IMR-90 (cell line): ENCODE results near the gene STARD4. TPM values are rescaled to one million over a fixed set of nuclear protein-coding genes. Genes with fewer than 3 reads are reported as not detected.

Experiments used
- ATAC-seq: fragments of 200-7000 bp; cut with Tn5 transposase; 2 replicates; pipeline ENCODE4 v1.9.1; 2020; ENCODE audit warnings: low read depth, mild to moderate bottlenecking, moderate library complexity
- BruUV-seq: library from RNA; stranded (reverse); fragments of 400-500 nt; replicated peaks from 2 replicates; lab custom pipeline; 2021; lab: Mats Ljungman, UMichigan
- CTCF ChIA-PET: fragments of 300-600 bp; formaldehyde crosslinking; extraction: SDS; loops from one replicate; lab custom pipeline; 2021; ENCODE audit warnings: antibody characterized with exemption; lab: Yijun Ruan, JAX
- POLR2A ChIA-PET: fragments of 300-600 bp; sonication (Branson Sonifier 250); formaldehyde crosslinking; loops from one replicate; lab custom pipeline; 2022; ENCODE audit warnings: antibody characterized with exemption; ENCODE audit not compliant: unreplicated experiment; lab: Charles Lee
- DNase-seq: peaks from one replicate; pipeline ENCODE4 v3.0.0; 2013
- H2AFZ ChIP-seq: replicated peaks from 2 replicates; pipeline ENCODE3; 2013; ENCODE audit warnings: low read length, mild to moderate bottlenecking; ENCODE audit not compliant: poor library complexity
- H2AK5ac ChIP-seq: 2 replicates; pipeline ENCODE4 v1.6.1; 2013; ENCODE audit warnings: low read depth, low read length, inconsistent platforms
- H2AK9ac ChIP-seq: replicated peaks from 2 replicates; pipeline ENCODE3; 2013; ENCODE audit warnings: mild to moderate bottlenecking, low read depth, low read length, moderate library complexity; ENCODE audit not compliant: poor library complexity
- H2BK120ac ChIP-seq: 2 replicates; pipeline ENCODE4 v1.6.1; 2013; ENCODE audit warnings: low read depth, low read length, inconsistent platforms
- H2BK15ac ChIP-seq: 3 replicates; pipeline ENCODE4 v1.6.1; 2013; ENCODE audit warnings: low read depth, low read length, inconsistent platforms
- H2BK20ac ChIP-seq: 2 replicates; pipeline ENCODE4 v1.6.1; 2013; ENCODE audit warnings: low read depth, mild to moderate bottlenecking, inconsistent platforms, low read length, moderate library complexity
- H2BK5ac ChIP-seq: 2 replicates; pipeline ENCODE4 v1.6.1; 2013; ENCODE audit warnings: mild to moderate bottlenecking, low read depth, low read length, inconsistent platforms; ENCODE audit not compliant: poor library complexity, severe bottlenecking
- H3K14ac ChIP-seq: replicated peaks from 2 replicates; pipeline ENCODE4 v1.6.1; 2013; ENCODE audit warnings: low read depth, low read length, inconsistent platforms
- H3K18ac ChIP-seq: 2 replicates; pipeline ENCODE4 v1.6.1; 2013; ENCODE audit warnings: low read depth, low read length, control low read depth
- H3K23ac ChIP-seq: 2 replicates; pipeline ENCODE4 v1.6.1; 2013; ENCODE audit warnings: low read depth, low read length, inconsistent platforms
- H3K27ac ChIP-seq: 2 replicates; pipeline ENCODE4 v1.5.1; 2013; ENCODE audit warnings: mild to moderate bottlenecking, control low read depth, low read length; ENCODE audit not compliant: insufficient read depth
- H3K27me3 ChIP-seq: 2 replicates; pipeline ENCODE4 v1.6.1; 2013; ENCODE audit warnings: low read length; ENCODE audit not compliant: control insufficient read depth, insufficient read depth
- H3K36me3 ChIP-seq: 2 replicates; pipeline ENCODE4 v1.6.1; 2013; ENCODE audit warnings: low read length, mixed read lengths; ENCODE audit not compliant: control insufficient read depth, insufficient read depth
- H3K4ac ChIP-seq: 2 replicates; pipeline ENCODE4 v1.6.1; 2013; ENCODE audit warnings: low read depth, low read length, inconsistent platforms
- H3K4me1 ChIP-seq: 2 replicates; pipeline ENCODE4 v1.6.1; 2013; ENCODE audit warnings: low read length, mixed read lengths; ENCODE audit not compliant: control insufficient read depth, insufficient read depth
- H3K4me2 ChIP-seq: 2 replicates; pipeline ENCODE4 v1.6.1; 2013; ENCODE audit warnings: low read depth, mild to moderate bottlenecking, control low read depth, low read length, moderate library complexity
- H3K4me3 ChIP-seq: 2 replicates; pipeline ENCODE4 v1.5.1; 2013; ENCODE audit warnings: low read depth, mild to moderate bottlenecking, control low read depth, low read length, moderate library complexity; ENCODE audit not compliant: insufficient read depth
- H3K56ac ChIP-seq: 2 replicates; pipeline ENCODE4 v1.6.1; 2013; ENCODE audit warnings: low read length, inconsistent platforms; ENCODE audit not compliant: insufficient read depth; ENCODE audit errors: extremely low read depth
- H3K79me1 ChIP-seq, 2 experiments: 2 replicates each; pipeline ENCODE4 v1.6.1; 2013; ENCODE audit warnings: low read length in 2 of 2, inconsistent platforms in 1 of 2, low read depth in 1 of 2
- H3K9ac ChIP-seq: 2 replicates; pipeline ENCODE4 v1.6.1; 2013; ENCODE audit warnings: low read depth, low read length, control low read depth
- H3K9me1 ChIP-seq: 2 replicates; pipeline ENCODE4 v1.6.1; 2013; ENCODE audit warnings: low read length, inconsistent platforms; ENCODE audit not compliant: insufficient read depth
- H3K9me3 ChIP-seq: 2 replicates; pipeline ENCODE4 v1.6.1; 2013; ENCODE audit warnings: low read length; ENCODE audit not compliant: control insufficient read depth, insufficient read depth
- H4K20me1 ChIP-seq: 2 replicates; pipeline ENCODE4 v1.6.1; 2013; ENCODE audit warnings: low read length, inconsistent platforms; ENCODE audit not compliant: insufficient read depth
- H4K5ac ChIP-seq: 2 replicates; pipeline ENCODE4 v1.6.1; 2013; ENCODE audit warnings: mild to moderate bottlenecking, low read depth, low read length, control low read depth
- H4K8ac ChIP-seq, 2 experiments: 2 replicates each; pipeline ENCODE4 v1.6.1; 2013; ENCODE audit warnings: low read depth in 2 of 2, low read length in 2 of 2, control low read depth in 1 of 2, inconsistent platforms in 1 of 2
- H4K91ac ChIP-seq: 2 replicates; pipeline ENCODE4 v1.6.1; 2013; ENCODE audit warnings: low read depth, low read length, inconsistent platforms; ENCODE audit not compliant: insufficient read depth
- BHLHE40 ChIP-seq: fragments of 150-350 bp; IDR thresholded peaks from 2 replicates; pipeline ENCODE4 v1.6.1; 2016; ENCODE audit warnings: mild to moderate bottlenecking, low read depth, low read length
- CEBPB ChIP-seq: IDR thresholded peaks from 2 replicates; pipeline ENCODE4 v1.6.1; 2012; ENCODE audit warnings: low read depth, low read length, improper control_type of control experiment
- CHD1 ChIP-seq: IDR thresholded peaks from 2 replicates; pipeline ENCODE4 v1.6.1; 2012; ENCODE audit warnings: low read depth, low read length, improper control_type of control experiment
- CTCF ChIP-seq: conservative IDR thresholded peaks from 2 replicates; pipeline ENCODE4 v1.5.1; 2012; ENCODE audit warnings: mild to moderate bottlenecking, low read depth, low read length, improper control_type of control experiment
- ELK1 ChIP-seq: fragments of 150-350 bp; IDR thresholded peaks from 2 replicates; pipeline ENCODE4 v1.6.1; 2016; ENCODE audit warnings: low read depth, mild to moderate bottlenecking, low read length, moderate library complexity, borderline replicate concordance
- FOS ChIP-seq: fragments of 150-350 bp; IDR thresholded peaks from 2 replicates; pipeline ENCODE4 v1.6.1; 2016; ENCODE audit warnings: low read depth, low read length
- MAFK ChIP-seq: IDR thresholded peaks from 2 replicates; pipeline ENCODE4 v1.6.1; 2012; ENCODE audit warnings: low read depth, low read length, improper control_type of control experiment
- MAZ ChIP-seq: IDR thresholded peaks from 2 replicates; pipeline ENCODE4 v1.6.1; 2012; ENCODE audit warnings: low read depth, mild to moderate bottlenecking, low read length, improper control_type of control experiment, moderate library complexity, borderline replicate concordance
- MXI1 ChIP-seq: IDR thresholded peaks from 2 replicates; pipeline ENCODE4 v1.6.1; 2012; ENCODE audit warnings: low read depth, mild to moderate bottlenecking, low read length, moderate library complexity, borderline replicate concordance
- NFE2L2 ChIP-seq: fragments of 150-350 bp; IDR thresholded peaks from 2 replicates; pipeline ENCODE4 v1.6.1; 2016; ENCODE audit warnings: low read depth, mild to moderate bottlenecking, low read length
- POLR2A ChIP-seq: IDR thresholded peaks from 2 replicates; pipeline ENCODE4 v1.6.1; 2012; ENCODE audit warnings: mild to moderate bottlenecking, low read depth, low read length
- RAD21 ChIP-seq: IDR thresholded peaks from 2 replicates; pipeline ENCODE4 v1.6.1; 2012; ENCODE audit warnings: low read length, improper control_type of control experiment
- RCOR1 ChIP-seq: IDR thresholded peaks from 2 replicates; pipeline ENCODE4 v1.6.1; 2012; ENCODE audit warnings: mild to moderate bottlenecking, low read length, improper control_type of control experiment; ENCODE audit not compliant: insufficient replicate concordance
- RFX5 ChIP-seq: IDR thresholded peaks from 2 replicates; pipeline ENCODE4 v1.8.0; 2012; ENCODE audit warnings: low read depth, mild to moderate bottlenecking, low read length, moderate library complexity
- SMC3 ChIP-seq: fragments of 150-350 bp; IDR thresholded peaks from 2 replicates; pipeline ENCODE4 v1.6.1; 2016; ENCODE audit warnings: low read depth, mild to moderate bottlenecking, antibody characterized with exemption, low read length, moderate library complexity
- USF2 ChIP-seq: fragments of 150-350 bp; IDR thresholded peaks from 2 replicates; pipeline ENCODE4 v1.6.1; 2017; ENCODE audit warnings: mild to moderate bottlenecking, antibody characterized with exemption, low read length, low read depth
- WGBS, 2 experiments: methylation state at CpG; one replicate each; pipeline versions ENCODE4 v1.1.5 to v1.1.7; 2013; ENCODE audit warnings: missing lambda C conversion rate in 2 of 2; ENCODE audit not compliant: insufficient read length in 1 of 2; ENCODE audit errors: extremely low coverage in 2 of 2; 5-methylcytosine and 5-hydroxymethylcytosine counted together
- dilution Hi-C: fragments of 300-500 bp; cut with HindIII; formaldehyde crosslinking; loops from one replicate; pipeline ENCODE4 v1.14.3; 2018; ENCODE audit warnings: low sequenced_read_pairs; ENCODE audit not compliant: unreplicated experiment
- in situ Hi-C: fragments of 300-500 bp; cut with MboI; formaldehyde crosslinking; loops from 3 replicates; pipeline ENCODE4 v1.14.3; 2019; ENCODE audit warnings: low sequenced_read_pairs, inconsistent platforms, mixed read lengths
- intact Hi-C: fragments of 100-400 bp; cut with micrococcal nuclease; formaldehyde crosslinking; loops from 2 replicates; pipeline ENCODE4 v1.10.0; 2022
- polyA plus RNA-seq, 3 experiments: library from polyadenylated mRNA; depleted of rRNA; stranded (reverse); fragments of >200 nt; gene quantifications; 2 replicates each; pipeline ENCODE4 v1.2.3, GENCODE V29; 2012; ENCODE audit warnings: low replicate concordance in 1 of 3
- total RNA-seq: library from RNA; depleted of rRNA; stranded (reverse); fragments of >200 nt; gene quantifications from 2 replicates; pipeline ENCODE4 v1.2.3, GENCODE V29; 2012

The STARD4 gene
- total and polyA plus RNA-seq, 2 of the 4 experiments (the other 2 are of a cell fraction): 21.5 to 30.3 TPM

GRCh38 chr5:111454776-111455175 is 57.6 kb downstream of the STARD4 start:
- no peak for TF ChIP-seq POLR2A
- no peak for TF ChIP-seq SMC3
- TF ChIP-seq MAZ: no peak
- TF ChIP-seq CEBPB: no peak
- no peak for TF ChIP-seq MXI1
- TF ChIP-seq USF2: no peak
- TF ChIP-seq RAD21: no peak
- no peak for TF ChIP-seq RCOR1
- TF ChIP-seq RFX5: no peak
- TF ChIP-seq CHD1: no peak
- TF ChIP-seq ELK1: no peak
- TF ChIP-seq NFE2L2: no peak
- no peak for TF ChIP-seq CTCF
- TF ChIP-seq FOS: no peak
- TF ChIP-seq BHLHE40: no peak
- no peak for TF ChIP-seq MAFK
- dilution Hi-C loops: no loop called here
- no peak overlapping the region for H3K27ac ChIP-seq

More at GRCh38 chr5:111454776-111455175, 57.6 kb downstream of the STARD4 start:
- no peaks in the 10 kb centered on the region for H3K79me1 ChIP-seq
- no peak overlapping the region for H3K4ac ChIP-seq
- H3K23ac ChIP-seq: no peak overlapping the region
- DNase-seq (no peak), ATAC-seq (no peak)
- ChIA-PET CTCF (no interaction called here), POLR2A (no interaction called here)
- no TSS peak for BruUV-seq
- H3K14ac ChIP-seq: no peak overlapping the region
- no peaks in the 10 kb centered on the region for H3K4me1 ChIP-seq
- H2AFZ ChIP-seq: no peak overlapping the region
- no peak overlapping the region for H3K4me2 ChIP-seq
- no peak overlapping the region for H2BK5ac ChIP-seq
- H3K56ac ChIP-seq: no peak overlapping the region
- H2BK15ac ChIP-seq: no peak overlapping the region
- H4K8ac ChIP-seq: no peak overlapping the region
- no peak overlapping the region for H4K91ac ChIP-seq
- H3K27me3 ChIP-seq: no peaks in the 10 kb centered on the region
- H3K18ac ChIP-seq: no peak overlapping the region
- H3K9ac ChIP-seq: no peak overlapping the region
- in situ Hi-C loops (loop anchor here (25.0 kb wide), 1 partner anchor 692 kb away; no protein-coding TSS in a partner anchor), intact Hi-C loops (no loop called here)
- no peaks in the 10 kb centered on the region for H4K20me1 ChIP-seq
- WGBS, 2 experiments: no CpG with 5 or more reads among the region's 2 CpGs
- no peak overlapping the region for H4K5ac ChIP-seq
- no peaks in the 10 kb centered on the region; the same call in 1 of the 2 replicates for H3K9me1 ChIP-seq
- H2BK120ac ChIP-seq: no peak overlapping the region
- H2AK5ac ChIP-seq: no peak overlapping the region
- H2BK20ac ChIP-seq: no peak overlapping the region
- no peaks in the 10 kb centered on the region for H3K9me3 ChIP-seq
- no peaks in the 10 kb centered on the region for H3K36me3 ChIP-seq
- H3K4me3 ChIP-seq: no peak overlapping the region
- no peak overlapping the region for H2AK9ac ChIP-seq
